HG03097 (cell line): Measurements from ENCODE around the gene ZNF678.
"Not testable (repeated sequence)": the region's sequence is repeated elsewhere in the genome, so short reads cannot be mapped to it uniquely, and the experiment has no call there.

ENCODE experiments used
- ATAC-seq: cut with Tn5 transposase; IDR thresholded peaks from one replicate; pipeline ENCODE4 v1.9.1; 2021; ENCODE audit not compliant: unreplicated experiment, low FRiP score

The ZNF678 gene

DNA sequence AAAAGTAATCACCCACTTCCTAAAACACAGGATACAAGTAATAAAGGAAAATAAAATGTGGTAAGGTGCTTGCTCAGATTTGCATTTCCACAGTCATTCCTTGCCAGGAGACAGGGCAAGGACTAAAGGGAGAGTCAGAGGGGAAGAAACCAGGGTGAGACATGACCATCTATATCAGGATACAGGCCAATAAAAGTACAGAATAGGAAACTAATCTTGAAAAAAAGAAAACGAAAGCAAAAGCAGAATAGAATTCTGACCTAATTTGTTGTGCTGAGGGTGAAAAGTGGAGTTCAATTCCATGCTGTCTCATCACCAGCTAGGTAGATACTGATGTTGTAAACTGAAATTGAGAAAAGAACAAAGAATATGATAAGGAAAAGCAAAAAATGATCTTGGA is 144.5 kb downstream of the ZNF678 start:
- ATAC-seq: no peak

GRCh38 chr1:227709451-227709850 is 146.1 kb downstream of the ZNF678 start:
- ATAC-seq: no peak

DNA sequence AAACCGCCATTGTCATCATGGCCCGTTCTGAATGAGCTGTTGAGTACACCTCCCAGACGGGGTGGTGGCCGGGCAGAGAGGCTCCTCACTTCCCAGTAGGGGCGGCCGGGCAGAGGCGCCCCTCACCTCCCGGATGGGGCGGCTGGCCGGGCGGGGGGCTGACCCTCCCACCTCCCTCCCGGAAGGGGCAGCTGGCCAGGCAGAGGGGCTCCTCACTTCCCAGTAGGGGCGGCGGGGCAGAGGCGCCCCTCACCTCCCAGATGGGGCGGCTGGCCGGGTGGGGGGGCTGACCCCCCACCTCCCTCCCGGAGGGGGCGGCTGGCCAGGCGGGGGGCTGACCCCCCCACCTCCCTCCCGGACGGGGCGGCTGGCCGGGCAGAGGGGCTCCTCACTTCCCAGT is 147.1 kb downstream of the ZNF678 start:
- ATAC-seq: not testable (repeated sequence)

DNA sequence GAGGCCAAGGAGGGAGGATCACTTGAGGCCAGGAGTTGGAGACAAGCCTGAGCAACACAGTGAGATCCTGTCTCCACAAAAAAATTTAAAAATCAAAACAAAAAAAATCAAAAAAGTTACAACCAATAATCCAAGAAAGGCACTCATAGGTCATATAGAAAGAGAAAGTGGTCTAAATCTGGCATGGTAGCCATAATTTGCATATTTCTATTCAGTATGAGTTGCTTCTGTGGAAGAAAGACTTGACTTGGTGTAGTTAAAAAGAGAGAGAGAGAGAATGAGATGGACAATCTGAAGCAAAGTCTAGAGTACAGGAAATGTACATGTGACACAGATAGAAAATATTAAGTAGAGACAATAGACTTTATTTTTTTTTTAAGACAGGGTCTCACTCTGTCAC is 149.3 kb downstream of the ZNF678 start:
- no peak for ATAC-seq

DNA sequence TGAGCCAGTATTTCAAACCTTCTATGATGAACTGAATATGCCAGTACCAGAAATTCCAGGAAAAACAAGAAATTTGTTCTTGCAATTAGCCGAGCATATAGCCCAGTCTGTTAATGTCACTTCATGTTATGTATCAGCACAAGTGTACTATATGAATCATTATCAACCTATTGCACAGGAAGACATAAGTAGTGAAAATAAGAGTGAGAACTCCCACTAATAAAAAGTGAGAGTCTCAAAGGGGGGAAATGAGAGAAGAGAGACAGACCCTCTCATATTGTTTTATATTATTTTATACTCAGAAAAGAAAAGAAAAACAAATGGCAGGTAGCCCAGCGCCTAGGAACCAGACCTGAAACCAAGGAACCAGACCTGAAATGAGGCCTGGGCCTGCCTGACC is 155.6 kb downstream of the ZNF678 start:
- ATAC-seq: no peak

DNA sequence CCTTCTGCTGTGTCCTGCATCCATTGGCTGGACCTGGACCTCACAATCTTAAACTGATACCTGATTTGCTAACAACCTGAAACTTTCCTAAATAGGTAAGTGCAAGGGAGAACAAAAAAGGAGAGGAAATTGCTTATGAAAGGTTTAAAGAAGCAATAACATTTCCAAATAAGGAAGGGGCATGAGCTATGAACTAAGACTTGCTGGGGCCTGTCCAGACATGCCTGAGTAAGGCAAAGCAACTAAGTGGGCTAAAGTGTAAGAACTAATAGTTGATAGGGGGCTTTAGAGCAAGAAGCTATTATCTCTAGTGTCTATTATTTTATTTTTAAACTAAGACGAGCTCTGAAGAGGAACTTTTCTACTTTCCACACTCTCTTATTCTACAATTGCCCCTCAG is 160.1 kb downstream of the ZNF678 start:
- ATAC-seq: no peak

GRCh38 chr1:227725046-227725445 is 161.7 kb downstream of the ZNF678 start:
- no peak for ATAC-seq

GRCh38 chr1:227726318-227726717 is 163.0 kb downstream of the ZNF678 start:
- no peak for ATAC-seq
